GOT3 (cell line): ENCODE data around the gene KRTAP5-5.

Experiments used
- DNase-seq: peaks from one replicate; lab custom pipeline; 2025; ENCODE audit warnings: mixed read lengths; lab: John Stamatoyannopoulos, UW

KRTAP5-5 gene

DNA sequence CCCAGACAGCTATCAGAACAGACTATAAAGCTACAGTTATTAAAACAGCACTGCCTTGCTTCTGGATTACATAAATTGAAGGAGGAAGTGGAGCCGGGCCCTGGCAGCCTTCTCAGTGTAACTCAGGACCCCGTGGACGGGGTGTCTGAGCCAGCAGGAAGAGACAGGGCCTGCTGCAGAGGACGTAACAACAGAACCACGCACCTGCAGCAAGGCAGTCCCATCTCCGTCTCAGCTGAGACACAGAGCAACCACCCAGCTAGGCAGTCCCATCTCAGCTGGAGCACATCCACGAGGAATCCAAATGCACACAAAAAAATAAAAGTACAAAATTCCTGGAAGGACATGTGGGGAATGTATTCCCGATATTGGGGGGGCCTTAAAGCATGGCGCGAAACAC is 50.3 kb downstream of the KRTAP5-5 start:
- DNase-seq: no peak
